ENCODE results near the gene LIMS2. TPM values are rescaled to one million over a fixed set of nuclear protein-coding genes. Genes with fewer than 3 reads are reported as not detected.

Gene LIMS2
- total RNA-seq, 1 experiment from 2014 or later, result 8.9 TPM

DNA sequence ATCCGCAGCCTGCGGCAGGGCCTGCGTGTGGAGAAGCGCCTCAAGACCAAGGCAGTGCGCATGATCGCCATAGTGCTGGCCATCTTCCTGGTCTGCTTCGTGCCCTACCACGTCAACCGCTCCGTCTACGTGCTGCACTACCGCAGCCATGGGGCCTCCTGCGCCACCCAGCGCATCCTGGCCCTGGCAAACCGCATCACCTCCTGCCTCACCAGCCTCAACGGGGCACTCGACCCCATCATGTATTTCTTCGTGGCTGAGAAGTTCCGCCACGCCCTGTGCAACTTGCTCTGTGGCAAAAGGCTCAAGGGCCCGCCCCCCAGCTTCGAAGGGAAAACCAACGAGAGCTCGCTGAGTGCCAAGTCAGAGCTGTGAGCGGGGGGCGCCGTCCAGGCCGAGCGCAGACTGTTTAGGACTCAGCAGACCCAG lies 23.9 kb downstream of the LIMS2 start:
- TF ChIP-seq, protein P1, sequence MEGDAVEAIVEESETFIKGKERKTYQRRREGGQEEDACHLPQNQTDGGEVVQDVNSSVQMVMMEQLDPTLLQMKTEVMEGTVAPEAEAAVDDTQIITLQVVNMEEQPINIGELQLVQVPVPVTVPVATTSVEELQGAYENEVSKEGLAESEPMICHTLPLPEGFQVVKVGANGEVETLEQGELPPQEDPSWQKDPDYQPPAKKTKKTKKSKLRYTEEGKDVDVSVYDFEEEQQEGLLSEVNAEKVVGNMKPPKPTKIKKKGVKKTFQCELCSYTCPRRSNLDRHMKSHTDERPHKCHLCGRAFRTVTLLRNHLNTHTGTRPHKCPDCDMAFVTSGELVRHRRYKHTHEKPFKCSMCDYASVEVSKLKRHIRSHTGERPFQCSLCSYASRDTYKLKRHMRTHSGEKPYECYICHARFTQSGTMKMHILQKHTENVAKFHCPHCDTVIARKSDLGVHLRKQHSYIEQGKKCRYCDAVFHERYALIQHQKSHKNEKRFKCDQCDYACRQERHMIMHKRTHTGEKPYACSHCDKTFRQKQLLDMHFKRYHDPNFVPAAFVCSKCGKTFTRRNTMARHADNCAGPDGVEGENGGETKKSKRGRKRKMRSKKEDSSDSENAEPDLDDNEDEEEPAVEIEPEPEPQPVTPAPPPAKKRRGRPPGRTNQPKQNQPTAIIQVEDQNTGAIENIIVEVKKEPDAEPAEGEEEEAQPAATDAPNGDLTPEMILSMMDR (IDR thresholded peaks at IDR 0.05), result no peak
- TF ChIP-seq, protein P2, sequence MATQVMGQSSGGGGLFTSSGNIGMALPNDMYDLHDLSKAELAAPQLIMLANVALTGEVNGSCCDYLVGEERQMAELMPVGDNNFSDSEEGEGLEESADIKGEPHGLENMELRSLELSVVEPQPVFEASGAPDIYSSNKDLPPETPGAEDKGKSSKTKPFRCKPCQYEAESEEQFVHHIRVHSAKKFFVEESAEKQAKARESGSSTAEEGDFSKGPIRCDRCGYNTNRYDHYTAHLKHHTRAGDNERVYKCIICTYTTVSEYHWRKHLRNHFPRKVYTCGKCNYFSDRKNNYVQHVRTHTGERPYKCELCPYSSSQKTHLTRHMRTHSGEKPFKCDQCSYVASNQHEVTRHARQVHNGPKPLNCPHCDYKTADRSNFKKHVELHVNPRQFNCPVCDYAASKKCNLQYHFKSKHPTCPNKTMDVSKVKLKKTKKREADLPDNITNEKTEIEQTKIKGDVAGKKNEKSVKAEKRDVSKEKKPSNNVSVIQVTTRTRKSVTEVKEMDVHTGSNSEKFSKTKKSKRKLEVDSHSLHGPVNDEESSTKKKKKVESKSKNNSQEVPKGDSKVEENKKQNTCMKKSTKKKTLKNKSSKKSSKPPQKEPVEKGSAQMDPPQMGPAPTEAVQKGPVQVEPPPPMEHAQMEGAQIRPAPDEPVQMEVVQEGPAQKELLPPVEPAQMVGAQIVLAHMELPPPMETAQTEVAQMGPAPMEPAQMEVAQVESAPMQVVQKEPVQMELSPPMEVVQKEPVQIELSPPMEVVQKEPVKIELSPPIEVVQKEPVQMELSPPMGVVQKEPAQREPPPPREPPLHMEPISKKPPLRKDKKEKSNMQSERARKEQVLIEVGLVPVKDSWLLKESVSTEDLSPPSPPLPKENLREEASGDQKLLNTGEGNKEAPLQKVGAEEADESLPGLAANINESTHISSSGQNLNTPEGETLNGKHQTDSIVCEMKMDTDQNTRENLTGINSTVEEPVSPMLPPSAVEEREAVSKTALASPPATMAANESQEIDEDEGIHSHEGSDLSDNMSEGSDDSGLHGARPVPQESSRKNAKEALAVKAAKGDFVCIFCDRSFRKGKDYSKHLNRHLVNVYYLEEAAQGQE (IDR thresholded peaks at IDR 0.05; ENCODE audit: insufficient read depth in 1 of 2, low read depth in 2 of 2, low read length in 1 of 2), result no peak
- no peak for TF ChIP-seq TCF7L2 (IDR thresholded peaks at IDR 0.05; ENCODE audit: low read depth, low read length)
- TF ChIP-seq SIN3A (IDR thresholded peaks at IDR 0.05; ENCODE audit: borderline replicate concordance, insufficient read depth, low read depth, low read length), result no peak
- TF ChIP-seq POLR2AphosphoS5 (IDR thresholded peaks at IDR 0.05; ENCODE audit: low read depth, low read length), result no peak
- H3K36me3 ChIP-seq (ENCODE audit: control insufficient read depth, insufficient read depth, low read length), result no peaks in the 10 kb centered on the region
- H3K4me1 ChIP-seq (ENCODE audit: control insufficient read depth, insufficient read depth, low read length), result peaks cover 6% of the 10 kb centered on the region; the same call in 1 of the 2 replicates
- no peak overlapping the region for H3K27ac ChIP-seq (ENCODE audit: low read length)
- DNase-seq (ENCODE audit: low read depth, low spot score) (no peak), ATAC-seq (no peak)
- H3K9me3 ChIP-seq (ENCODE audit: control insufficient read depth, insufficient read depth, low read depth, low read length), result no peaks in the 10 kb centered on the region
- no peak overlapping the region for H3K4me3 ChIP-seq (ENCODE audit: low read depth in 2 of 2, low read length in 2 of 2)
- ChIA-PET CTCF (no interaction called here), POLR2A (no interaction called here)
- BruUV-seq (replicated peaks), result no TSS peak
- in situ Hi-C loops (cut with HindIII; ENCODE audit: low pct_unique_long_range_greater_than_20kb, low sequenced_read_pairs), result no loop called here
- no peaks in the 10 kb centered on the region for H3K27me3 ChIP-seq (ENCODE audit: control insufficient read depth, insufficient read depth, low read length)
- intact Hi-C loops (cut with micrococcal nuclease; ENCODE audit: unreplicated experiment), result no loop called here

DNA sequence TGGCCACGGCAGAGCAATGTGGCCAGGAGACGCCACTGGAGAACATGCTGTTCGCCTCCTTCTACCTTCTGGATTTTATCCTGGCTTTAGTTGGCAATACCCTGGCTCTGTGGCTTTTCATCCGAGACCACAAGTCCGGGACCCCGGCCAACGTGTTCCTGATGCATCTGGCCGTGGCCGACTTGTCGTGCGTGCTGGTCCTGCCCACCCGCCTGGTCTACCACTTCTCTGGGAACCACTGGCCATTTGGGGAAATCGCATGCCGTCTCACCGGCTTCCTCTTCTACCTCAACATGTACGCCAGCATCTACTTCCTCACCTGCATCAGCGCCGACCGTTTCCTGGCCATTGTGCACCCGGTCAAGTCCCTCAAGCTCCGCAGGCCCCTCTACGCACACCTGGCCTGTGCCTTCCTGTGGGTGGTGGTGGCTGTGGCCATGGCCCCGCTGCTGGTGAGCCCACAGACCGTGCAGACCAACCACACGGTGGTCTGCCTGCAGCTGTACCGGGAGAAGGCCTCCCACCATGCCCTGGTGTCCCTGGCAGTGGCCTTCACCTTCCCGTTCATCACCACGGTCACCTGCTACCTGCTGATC lies 24.4 kb downstream of the LIMS2 start:
- no peaks in the 10 kb centered on the region for H3K27me3 ChIP-seq (ENCODE audit: control insufficient read depth, insufficient read depth, low read length)
- H3K4me1 ChIP-seq (ENCODE audit: control insufficient read depth, insufficient read depth, low read length), result peaks cover 6% of the 10 kb centered on the region; the same call in 1 of the 2 replicates
- DNase-seq (ENCODE audit: low read depth, low spot score), result no peak
- no peak overlapping the region for H3K27ac ChIP-seq (ENCODE audit: low read length)
- ChIA-PET POLR2A (no interaction called here), CTCF (interaction anchor here (1.3 to 2.2 kb wide), 2 partner anchors 59 to 123 kb away, joined by 3 to 42 read pairs; no protein-coding TSS in a partner anchor)
- no peak overlapping the region for H3K4me3 ChIP-seq (ENCODE audit: low read depth in 2 of 2, low read length in 2 of 2)
- no peak for TF ChIP-seq SIN3A (IDR thresholded peaks at IDR 0.05; ENCODE audit: borderline replicate concordance, insufficient read depth, low read depth, low read length)
- TF ChIP-seq, protein P1 (IDR thresholded peaks at IDR 0.05), result no peak
- no peak for TF ChIP-seq TCF7L2 (IDR thresholded peaks at IDR 0.05; ENCODE audit: low read depth, low read length)
- TF ChIP-seq POLR2AphosphoS5 (IDR thresholded peaks at IDR 0.05; ENCODE audit: low read depth, low read length), result no peak
- TF ChIP-seq, protein P2 (IDR thresholded peaks at IDR 0.05; ENCODE audit: insufficient read depth in 1 of 2, low read depth in 2 of 2, low read length in 1 of 2), result no peak
- no peaks in the 10 kb centered on the region for H3K9me3 ChIP-seq (ENCODE audit: control insufficient read depth, insufficient read depth, low read depth, low read length)
- intact Hi-C loops (cut with micrococcal nuclease; ENCODE audit: unreplicated experiment) (no loop called here), in situ Hi-C loops (cut with HindIII; ENCODE audit: low pct_unique_long_range_greater_than_20kb, low sequenced_read_pairs) (no loop called here)
- no peaks in the 10 kb centered on the region for H3K36me3 ChIP-seq (ENCODE audit: control insufficient read depth, insufficient read depth, low read length)
- BruUV-seq (replicated peaks), result no TSS peak
- ATAC-seq, result no peak

All from Panc1 (cell line).